Measurements from ENCODE around the gene TMEM154.

DNA sequence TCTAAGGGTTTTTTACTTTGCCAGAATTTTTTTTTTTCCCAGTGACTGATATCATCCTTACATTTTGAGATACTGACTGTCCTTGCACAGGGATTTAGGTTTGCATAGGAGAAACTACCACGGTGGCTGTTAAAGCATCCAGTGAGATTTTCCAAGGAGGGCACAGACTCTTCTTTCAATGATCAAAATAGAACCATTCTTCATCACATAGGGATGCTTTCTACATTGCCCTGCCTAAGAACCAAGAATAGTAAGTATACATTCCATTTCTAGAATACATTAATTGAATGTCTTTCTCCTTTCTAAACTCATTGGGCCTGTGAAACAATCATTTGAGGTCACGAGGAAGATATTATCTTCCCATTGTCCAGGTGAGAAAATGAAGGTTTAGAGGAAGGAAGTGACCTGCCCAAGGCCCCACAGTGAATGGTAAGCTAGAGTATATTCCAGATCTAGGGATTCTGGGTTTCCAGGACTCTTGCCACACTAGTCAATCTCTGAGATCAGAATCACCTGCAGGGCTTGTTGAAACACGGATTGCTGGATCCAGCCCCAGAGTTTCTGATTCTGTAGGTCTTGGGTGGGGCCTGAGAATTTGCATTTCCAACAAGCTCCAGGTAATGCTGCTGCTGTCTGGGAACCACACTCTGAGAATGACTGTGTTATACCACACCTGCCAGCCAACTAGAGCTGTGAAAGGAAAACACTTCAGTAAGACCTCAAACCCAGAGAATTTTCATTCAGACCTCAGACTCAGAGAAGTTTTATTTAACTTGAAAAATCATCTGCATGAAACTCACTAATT is 17.7 kb upstream of the TMEM154 start:
- no peak for TF ChIP-seq ZFP3 (CRISPR knock-in tag; IDR thresholded peaks at IDR 0.05)
- no peak for TF ChIP-seq ISL1 (CRISPR knock-in tag; IDR thresholded peaks at IDR 0.05)
- TF ChIP-seq, protein P1, sequence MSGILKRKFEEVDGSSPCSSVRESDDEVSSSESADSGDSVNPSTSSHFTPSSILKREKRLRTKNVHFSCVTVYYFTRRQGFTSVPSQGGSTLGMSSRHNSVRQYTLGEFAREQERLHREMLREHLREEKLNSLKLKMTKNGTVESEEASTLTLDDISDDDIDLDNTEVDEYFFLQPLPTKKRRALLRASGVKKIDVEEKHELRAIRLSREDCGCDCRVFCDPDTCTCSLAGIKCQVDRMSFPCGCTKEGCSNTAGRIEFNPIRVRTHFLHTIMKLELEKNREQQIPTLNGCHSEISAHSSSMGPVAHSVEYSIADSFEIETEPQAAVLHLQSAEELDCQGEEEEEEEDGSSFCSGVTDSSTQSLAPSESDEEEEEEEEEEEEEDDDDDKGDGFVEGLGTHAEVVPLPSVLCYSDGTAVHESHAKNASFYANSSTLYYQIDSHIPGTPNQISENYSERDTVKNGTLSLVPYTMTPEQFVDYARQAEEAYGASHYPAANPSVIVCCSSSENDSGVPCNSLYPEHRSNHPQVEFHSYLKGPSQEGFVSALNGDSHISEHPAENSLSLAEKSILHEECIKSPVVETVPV (CRISPR knock-in tag; IDR thresholded peaks at IDR 0.05) = no peak
- TF ChIP-seq RARB (CRISPR knock-in tag; IDR thresholded peaks at IDR 0.05) = no peak
- no peak for TF ChIP-seq ZFP30 (CRISPR knock-in tag; IDR thresholded peaks at IDR 0.05)
- TF ChIP-seq, protein P2, sequence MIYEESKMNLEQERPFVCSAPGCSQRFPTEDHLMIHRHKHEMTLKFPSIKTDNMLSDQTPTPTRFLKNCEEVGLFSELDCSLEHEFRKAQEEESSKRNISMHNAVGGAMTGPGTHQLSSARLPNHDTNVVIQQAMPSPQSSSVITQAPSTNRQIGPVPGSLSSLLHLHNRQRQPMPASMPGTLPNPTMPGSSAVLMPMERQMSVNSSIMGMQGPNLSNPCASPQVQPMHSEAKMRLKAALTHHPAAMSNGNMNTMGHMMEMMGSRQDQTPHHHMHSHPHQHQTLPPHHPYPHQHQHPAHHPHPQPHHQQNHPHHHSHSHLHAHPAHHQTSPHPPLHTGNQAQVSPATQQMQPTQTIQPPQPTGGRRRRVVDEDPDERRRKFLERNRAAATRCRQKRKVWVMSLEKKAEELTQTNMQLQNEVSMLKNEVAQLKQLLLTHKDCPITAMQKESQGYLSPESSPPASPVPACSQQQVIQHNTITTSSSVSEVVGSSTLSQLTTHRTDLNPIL (CRISPR knock-in tag; IDR thresholded peaks at IDR 0.05; ENCODE audit: low read depth) = no peak
- no peak for TF ChIP-seq ZC3H10 (CRISPR knock-in tag; IDR thresholded peaks at IDR 0.05)
- TF ChIP-seq CSDC2 (CRISPR knock-in tag; IDR thresholded peaks at IDR 0.05) = no peak
- TF ChIP-seq OSR1 (CRISPR knock-in tag; IDR thresholded peaks at IDR 0.05) = no peak
- TF ChIP-seq, protein P3, sequence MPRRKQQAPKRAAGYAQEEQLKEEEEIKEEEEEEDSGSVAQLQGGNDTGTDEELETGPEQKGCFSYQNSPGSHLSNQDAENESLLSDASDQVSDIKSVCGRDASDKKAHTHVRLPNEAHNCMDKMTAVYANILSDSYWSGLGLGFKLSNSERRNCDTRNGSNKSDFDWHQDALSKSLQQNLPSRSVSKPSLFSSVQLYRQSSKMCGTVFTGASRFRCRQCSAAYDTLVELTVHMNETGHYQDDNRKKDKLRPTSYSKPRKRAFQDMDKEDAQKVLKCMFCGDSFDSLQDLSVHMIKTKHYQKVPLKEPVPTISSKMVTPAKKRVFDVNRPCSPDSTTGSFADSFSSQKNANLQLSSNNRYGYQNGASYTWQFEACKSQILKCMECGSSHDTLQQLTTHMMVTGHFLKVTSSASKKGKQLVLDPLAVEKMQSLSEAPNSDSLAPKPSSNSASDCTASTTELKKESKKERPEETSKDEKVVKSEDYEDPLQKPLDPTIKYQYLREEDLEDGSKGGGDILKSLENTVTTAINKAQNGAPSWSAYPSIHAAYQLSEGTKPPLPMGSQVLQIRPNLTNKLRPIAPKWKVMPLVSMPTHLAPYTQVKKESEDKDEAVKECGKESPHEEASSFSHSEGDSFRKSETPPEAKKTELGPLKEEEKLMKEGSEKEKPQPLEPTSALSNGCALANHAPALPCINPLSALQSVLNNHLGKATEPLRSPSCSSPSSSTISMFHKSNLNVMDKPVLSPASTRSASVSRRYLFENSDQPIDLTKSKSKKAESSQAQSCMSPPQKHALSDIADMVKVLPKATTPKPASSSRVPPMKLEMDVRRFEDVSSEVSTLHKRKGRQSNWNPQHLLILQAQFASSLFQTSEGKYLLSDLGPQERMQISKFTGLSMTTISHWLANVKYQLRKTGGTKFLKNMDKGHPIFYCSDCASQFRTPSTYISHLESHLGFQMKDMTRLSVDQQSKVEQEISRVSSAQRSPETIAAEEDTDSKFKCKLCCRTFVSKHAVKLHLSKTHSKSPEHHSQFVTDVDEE (CRISPR knock-in tag; IDR thresholded peaks at IDR 0.05) = no peak
- TF ChIP-seq ZNF565 (CRISPR knock-in tag; conservative IDR thresholded peaks at IDR 0.05; ENCODE audit: low read depth) = no peak
